Breast epithelium (tissue), 3 donors: Measurements from ENCODE around the gene TEN1.

Source experiments
- POLR2A ChIP-seq: fragments of 450-650 bp; IDR thresholded peaks from one replicate; pipeline ENCODE4 v1.6.1; 2016; ENCODE audit warnings: antibody characterized with exemption, mild to moderate bottlenecking, moderate library complexity
- POLR2AphosphoS5 ChIP-seq, 3 donors: sonication (generic); formaldehyde crosslinking; IDR thresholded peaks; one replicate each; pipeline ENCODE4 v1.6.1; 2017; ENCODE audit warnings: antibody characterized with exemption in 3 of 3
- TF ChIP-seq, protein P1 (sequence below), 3 donors: fragments of 450-650 bp; IDR thresholded peaks; one replicate each; pipeline ENCODE4 v1.5.1; 2016 to 2017; ENCODE audit warnings: antibody characterized with exemption in 3 of 3, mild to moderate bottlenecking in 3 of 3, moderate library complexity in 3 of 3

DNA sequence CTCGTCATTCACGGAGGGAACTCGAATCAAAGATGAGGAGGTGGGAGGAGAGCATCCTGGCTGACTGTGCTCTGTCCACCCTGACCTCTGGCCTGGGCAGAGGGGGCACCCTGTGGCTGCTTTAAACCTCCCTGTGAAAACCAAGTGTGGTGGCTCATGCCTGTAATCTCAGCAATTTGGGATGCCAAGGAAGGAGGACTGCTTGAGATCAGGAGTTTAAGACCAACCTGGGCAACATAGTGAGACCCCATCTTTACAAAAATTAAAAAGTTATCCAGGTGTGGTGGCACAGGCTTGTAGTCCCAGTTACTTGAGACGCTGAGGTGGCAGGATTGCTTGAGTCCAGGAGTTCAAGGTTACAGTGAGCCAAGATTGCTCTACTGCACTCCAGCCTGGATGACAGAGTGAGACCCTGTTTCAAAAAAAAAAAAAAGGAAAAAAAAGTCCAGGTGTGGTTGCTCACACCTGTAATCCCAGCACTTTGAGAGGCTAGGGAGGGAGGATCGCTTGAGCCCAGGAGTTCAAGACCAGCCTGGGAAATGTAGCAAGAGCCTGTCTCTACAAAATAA lies 15.8 kb downstream of the TEN1 start:
- TF ChIP-seq, protein P1, sequence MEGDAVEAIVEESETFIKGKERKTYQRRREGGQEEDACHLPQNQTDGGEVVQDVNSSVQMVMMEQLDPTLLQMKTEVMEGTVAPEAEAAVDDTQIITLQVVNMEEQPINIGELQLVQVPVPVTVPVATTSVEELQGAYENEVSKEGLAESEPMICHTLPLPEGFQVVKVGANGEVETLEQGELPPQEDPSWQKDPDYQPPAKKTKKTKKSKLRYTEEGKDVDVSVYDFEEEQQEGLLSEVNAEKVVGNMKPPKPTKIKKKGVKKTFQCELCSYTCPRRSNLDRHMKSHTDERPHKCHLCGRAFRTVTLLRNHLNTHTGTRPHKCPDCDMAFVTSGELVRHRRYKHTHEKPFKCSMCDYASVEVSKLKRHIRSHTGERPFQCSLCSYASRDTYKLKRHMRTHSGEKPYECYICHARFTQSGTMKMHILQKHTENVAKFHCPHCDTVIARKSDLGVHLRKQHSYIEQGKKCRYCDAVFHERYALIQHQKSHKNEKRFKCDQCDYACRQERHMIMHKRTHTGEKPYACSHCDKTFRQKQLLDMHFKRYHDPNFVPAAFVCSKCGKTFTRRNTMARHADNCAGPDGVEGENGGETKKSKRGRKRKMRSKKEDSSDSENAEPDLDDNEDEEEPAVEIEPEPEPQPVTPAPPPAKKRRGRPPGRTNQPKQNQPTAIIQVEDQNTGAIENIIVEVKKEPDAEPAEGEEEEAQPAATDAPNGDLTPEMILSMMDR (IDR thresholded peaks at IDR 0.05) = no peak
- no peak for TF ChIP-seq POLR2A
- TF ChIP-seq POLR2AphosphoS5 (IDR thresholded peaks at IDR 0.05) = no peak
